ENCODE data around the gene FAM131C. TPM values are rescaled to one million over a fixed set of nuclear protein-coding genes. Genes with fewer than 3 reads are reported as not detected.

FAM131C gene
- total RNA-seq, 2 donors from 2014 or later = 0.66 to 2.5 TPM

DNA sequence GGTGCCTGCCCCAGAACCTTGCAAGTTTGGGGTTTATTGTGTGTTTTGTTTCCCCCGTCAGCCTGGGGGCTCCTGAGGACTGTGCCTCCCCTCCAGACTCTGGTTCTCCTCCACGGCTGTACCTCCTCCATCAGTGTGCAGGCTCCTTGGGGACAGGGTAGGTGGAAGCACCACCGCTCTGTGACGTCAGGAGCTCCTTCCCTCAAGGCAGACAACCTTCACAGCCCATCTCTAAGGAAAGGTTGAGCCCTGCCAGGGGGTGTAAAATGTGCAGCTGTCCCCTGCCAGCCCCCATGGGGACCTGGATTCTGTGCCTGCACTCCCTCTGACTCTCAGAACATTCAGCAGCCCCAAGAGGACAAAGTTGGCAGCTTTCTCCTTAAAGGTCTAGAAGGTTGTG is 55.1 kb downstream of the FAM131C start:
- no peak overlapping the region for H3K27ac ChIP-seq (ENCODE audit: low read depth, low read length)
- Mint-ChIP-seq H3K36me3 (ENCODE audit: low read depth) (no peaks in the 10 kb centered on the region), H3K9me3 (no peaks in the 10 kb centered on the region), H3K27ac (no peak overlapping the region), H3K4me3 (no peak overlapping the region), H3K4me1 (peaks cover 19% of the 10 kb centered on the region), H3K27me3 (ENCODE audit: insufficient read depth) (peaks cover 32% of the 10 kb centered on the region)
- peak overlapping the region; percentile 3 for H3K9ac ChIP-seq (ENCODE audit: extremely low read depth, low read length, poor library complexity, severe bottlenecking)
- no peaks in the 10 kb centered on the region for H3K9me3 ChIP-seq (ENCODE audit: control insufficient read depth, low read length)
- TF ChIP-seq, protein P1, sequence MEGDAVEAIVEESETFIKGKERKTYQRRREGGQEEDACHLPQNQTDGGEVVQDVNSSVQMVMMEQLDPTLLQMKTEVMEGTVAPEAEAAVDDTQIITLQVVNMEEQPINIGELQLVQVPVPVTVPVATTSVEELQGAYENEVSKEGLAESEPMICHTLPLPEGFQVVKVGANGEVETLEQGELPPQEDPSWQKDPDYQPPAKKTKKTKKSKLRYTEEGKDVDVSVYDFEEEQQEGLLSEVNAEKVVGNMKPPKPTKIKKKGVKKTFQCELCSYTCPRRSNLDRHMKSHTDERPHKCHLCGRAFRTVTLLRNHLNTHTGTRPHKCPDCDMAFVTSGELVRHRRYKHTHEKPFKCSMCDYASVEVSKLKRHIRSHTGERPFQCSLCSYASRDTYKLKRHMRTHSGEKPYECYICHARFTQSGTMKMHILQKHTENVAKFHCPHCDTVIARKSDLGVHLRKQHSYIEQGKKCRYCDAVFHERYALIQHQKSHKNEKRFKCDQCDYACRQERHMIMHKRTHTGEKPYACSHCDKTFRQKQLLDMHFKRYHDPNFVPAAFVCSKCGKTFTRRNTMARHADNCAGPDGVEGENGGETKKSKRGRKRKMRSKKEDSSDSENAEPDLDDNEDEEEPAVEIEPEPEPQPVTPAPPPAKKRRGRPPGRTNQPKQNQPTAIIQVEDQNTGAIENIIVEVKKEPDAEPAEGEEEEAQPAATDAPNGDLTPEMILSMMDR (conservative IDR thresholded peaks at IDR 0.05) = no peak
- peaks cover 5% of the 10 kb centered on the region for H3K4me1 ChIP-seq (ENCODE audit: control insufficient read depth, insufficient read depth, low read length)
- H3K36me3 ChIP-seq (ENCODE audit: control insufficient read depth, insufficient read depth, low read length) = no peaks in the 10 kb centered on the region
- WGBS, 2 experiments (ENCODE audit: insufficient coverage in 1 of 2, insufficient read length in 1 of 2) = 80 to 93% methylated on average over 1 to 4 of the region's 4 CpGs
- no peaks in the 10 kb centered on the region for H3K27me3 ChIP-seq (ENCODE audit: control insufficient read depth, insufficient read depth, low read length, poor library complexity, severe bottlenecking)
- no peak overlapping the region for H3K4me3 ChIP-seq (ENCODE audit: low read length)
- DNase-seq = no peak

DNA sequence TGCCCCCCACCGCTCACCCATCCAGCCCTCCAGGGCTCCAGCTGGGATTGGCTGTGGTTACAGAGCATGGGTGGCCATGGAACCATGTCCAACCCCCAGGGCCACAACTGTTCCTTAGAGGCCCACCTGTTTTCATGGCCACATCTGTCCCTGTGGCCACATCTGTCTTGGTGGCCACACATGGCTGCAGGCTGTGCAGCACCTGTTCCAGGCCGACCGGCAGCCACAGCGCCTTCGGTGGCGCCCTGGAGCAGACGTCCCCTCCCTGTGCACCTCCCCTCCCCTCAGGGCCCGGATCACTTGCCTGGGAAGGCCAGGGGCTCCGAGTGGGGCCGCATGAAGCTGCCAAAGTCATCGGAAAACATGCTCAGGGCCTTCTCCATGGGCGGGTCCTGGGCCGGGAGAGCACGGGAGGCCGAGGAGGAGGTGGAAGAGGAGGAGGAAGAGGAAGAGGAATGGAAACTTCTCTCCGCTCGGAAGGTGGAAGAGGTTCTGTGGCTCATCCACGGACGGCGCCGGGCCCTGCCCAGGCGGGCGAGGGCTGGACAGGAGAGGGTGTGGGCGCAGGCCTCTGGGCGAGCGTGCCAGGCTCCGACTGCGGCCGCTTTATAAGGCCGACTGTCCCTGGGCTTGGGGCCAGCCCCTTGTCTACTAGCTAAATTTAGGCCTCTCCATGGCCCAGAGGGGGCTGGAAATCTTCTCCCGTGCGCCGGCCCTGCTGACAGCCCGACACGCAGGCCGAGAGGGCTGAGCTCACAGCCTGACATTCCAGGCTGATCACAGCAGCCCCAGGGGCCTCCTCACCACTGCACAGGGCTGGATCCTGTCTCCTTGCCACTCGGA is 55.8 kb downstream of the FAM131C start, which contains the start of gene HSPB7:
HSPB7 (minus strand) TSS at position 583 of the 843 bp plus-strand sequence; CDS start at position 503, 80 bp downstream.
- Histone ChIP-seq H3K36me3 (ENCODE audit: control insufficient read depth, insufficient read depth, low read length) (no peaks in the 10 kb centered on the region), H3K4me1 (ENCODE audit: control insufficient read depth, insufficient read depth, low read length) (peaks cover 5% of the 10 kb centered on the region), H3K27ac (ENCODE audit: low read depth, low read length) (peak within 1 kb of the TSS; percentile 24), H3K4me3 (ENCODE audit: low read length) (no peak within 1 kb of the TSS), H3K9me3 (ENCODE audit: control insufficient read depth, low read length) (no peaks in the 10 kb centered on the region), H3K27me3 (ENCODE audit: control insufficient read depth, insufficient read depth, low read length, poor library complexity, severe bottlenecking) (no peaks in the 10 kb centered on the region), H3K9ac (ENCODE audit: extremely low read depth, low read length, poor library complexity, severe bottlenecking) (peak within 1 kb of the TSS; percentile 3)
- peaks cover 19% of the 10 kb centered on the region for H3K4me1 Mint-ChIP-seq
- TF ChIP-seq, protein P1 (conservative IDR thresholded peaks at IDR 0.05) = peak; percentile 50
- peak; percentile 86 for DNase-seq
- no peak within 1 kb of the TSS for H3K27ac Mint-ChIP-seq
- 76 to 85% methylated on average over 22 to 37 of the region's 37 CpGs for WGBS, 2 experiments (ENCODE audit: insufficient coverage in 1 of 2, insufficient read length in 1 of 2)
- H3K9me3 Mint-ChIP-seq = no peaks in the 10 kb centered on the region
- no peak within 1 kb of the TSS for H3K4me3 Mint-ChIP-seq
- peaks cover 29% of the 10 kb centered on the region for H3K27me3 Mint-ChIP-seq (ENCODE audit: insufficient read depth)
- no peaks in the 10 kb centered on the region for H3K36me3 Mint-ChIP-seq (ENCODE audit: low read depth)

DNA sequence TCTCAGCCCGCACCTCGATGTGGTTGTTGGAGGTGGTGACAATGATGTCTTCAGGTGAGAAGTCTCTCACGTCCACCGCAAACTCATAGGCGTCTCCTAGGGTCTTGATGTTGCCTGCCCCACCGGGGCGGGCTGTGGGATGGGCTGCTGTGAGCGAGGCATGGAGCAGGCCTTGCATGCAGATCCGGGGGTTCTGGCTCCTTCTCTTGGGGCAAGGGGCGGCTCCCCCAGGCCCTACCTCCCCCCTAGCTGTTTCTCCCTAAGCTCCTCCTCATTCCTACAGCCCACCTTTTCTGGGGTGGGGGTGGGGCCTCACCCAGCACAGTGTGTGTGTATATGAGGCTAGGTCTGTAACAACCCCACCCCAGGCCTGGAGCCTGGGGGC is 56.4 kb downstream of the FAM131C start:
- 91% methylated on average over 10 of the region's 10 CpGs; no CpG with 5 or more reads in 1 of the 2 experiments for WGBS, 2 experiments (ENCODE audit: insufficient coverage in 1 of 2, insufficient read length in 1 of 2)
- peaks cover 19% of the 10 kb centered on the region for H3K4me1 Mint-ChIP-seq
- H3K27me3 Mint-ChIP-seq (ENCODE audit: insufficient read depth) = peaks cover 23% of the 10 kb centered on the region
- H3K36me3 Mint-ChIP-seq (ENCODE audit: low read depth) = no peaks in the 10 kb centered on the region
- DNase-seq = no peak
- TF ChIP-seq, protein P1 (conservative IDR thresholded peaks at IDR 0.05) = no peak
- no peaks in the 10 kb centered on the region for H3K27me3 ChIP-seq (ENCODE audit: control insufficient read depth, insufficient read depth, low read length, poor library complexity, severe bottlenecking)
- H3K9me3 Mint-ChIP-seq = no peaks in the 10 kb centered on the region
- H3K27ac Mint-ChIP-seq = no peak overlapping the region
- no peak overlapping the region for H3K27ac ChIP-seq (ENCODE audit: low read depth, low read length)
- H3K4me3 Mint-ChIP-seq = no peak overlapping the region
- no peaks in the 10 kb centered on the region for H3K9me3 ChIP-seq (ENCODE audit: control insufficient read depth, low read length)
- no peak overlapping the region for H3K9ac ChIP-seq (ENCODE audit: extremely low read depth, low read length, poor library complexity, severe bottlenecking)
- H3K4me1 ChIP-seq (ENCODE audit: control insufficient read depth, insufficient read depth, low read length) = peaks cover 5% of the 10 kb centered on the region
- H3K36me3 ChIP-seq (ENCODE audit: control insufficient read depth, insufficient read depth, low read length) = no peaks in the 10 kb centered on the region
- no peak overlapping the region for H3K4me3 ChIP-seq (ENCODE audit: low read length)
